Gastrocnemius medialis (tissue), 4 donors: ENCODE data around the gene HIGD2A. TPM values are rescaled to one million over a fixed set of nuclear protein-coding genes. Genes with fewer than 3 reads are reported as not detected.

Source experiments
- ATAC-seq, 2 donors: fragments of 150-250 bp; one replicate each; pipeline ENCODE4 v1.9.1; 2016
- DNase-seq, 2 donors: peaks; one replicate each; pipeline ENCODE4 v3.0.0-alpha.2; 2019
- H3K27ac ChIP-seq, 4 donors: fragments of 200-600 bp; sonication (generic); 1 replicate in 1 of 4; 2 replicates in 3 of 4; pipeline ENCODE4 v1.5.1; 2016 to 2018; ENCODE audit warnings: mild to moderate bottlenecking in 2 of 4, moderate library complexity in 1 of 4
- H3K27me3 ChIP-seq, 3 donors: fragments of 200-600 bp; sonication (generic) in 2 of 3; 1 replicate in 1 of 3; 2 replicates in 2 of 3; pipeline versions ENCODE4 v1.5.1 to v1.6.0; 2016 to 2019; ENCODE audit warnings: mild to moderate bottlenecking in 1 of 3, moderate library complexity in 1 of 3
- H3K36me3 ChIP-seq, 2 donors: fragments of 200-600 bp; sonication (generic) in 1 of 2; one replicate each; pipeline ENCODE4 v1.5.1; 2017 to 2018
- H3K4me1 ChIP-seq, 2 donors: fragments of 200-600 bp; sonication (generic) in 1 of 2; one replicate each; pipeline ENCODE4 v1.5.1; 2016 to 2017; ENCODE audit warnings: mild to moderate bottlenecking in 2 of 2
- H3K4me3 ChIP-seq, 4 donors: fragments of 200-600 bp; sonication (generic) in 3 of 4; 1 replicate in 1 of 4; 2 replicates in 3 of 4; pipeline ENCODE4 v1.5.1; 2016 to 2019; ENCODE audit warnings: mild to moderate bottlenecking in 2 of 4
- H3K9me3 ChIP-seq, 3 donors: fragments of 200-600 bp; sonication (generic) in 2 of 3; 1 replicate in 1 of 3; 2 replicates in 2 of 3; pipeline ENCODE4 v1.5.1; 2016 to 2019
- POLR2A ChIP-seq, 2 donors: fragments of 450-650 bp; IDR thresholded peaks; one replicate each; pipeline ENCODE4 v1.6.1; 2017; ENCODE audit warnings: antibody characterized with exemption in 2 of 2, mild to moderate bottlenecking in 2 of 2, moderate library complexity in 2 of 2
- in situ Hi-C, 4 donors: fragments of 200-750 bp; cut with MboI; loops; one replicate each; pipeline versions ENCODE4 v1.15.0 to v1.8.0; 2017; ENCODE audit warnings: low sequenced_read_pairs in 4 of 4
- intact Hi-C: fragments of 100-400 bp; cut with DNase I; formaldehyde crosslinking; loops from one replicate; pipeline ENCODE4 v1.15.1; 2023; ENCODE audit warnings: low total_unique reads
- total RNA-seq, 4 donors: library from RNA; depleted of rRNA; stranded (reverse); fragments of >200 nt; gene quantifications; one replicate each; pipeline versions ENCODE4 v1.1.0 to v1.2.3, GENCODE V29; 2016
- TF ChIP-seq, protein P1 (sequence below), 5 experiments: fragments of 450-650 bp in 3 of 5; fragments of 200-600 bp in 2 of 5; sonication (generic) in 2 of 5; IDR thresholded peaks in 4 of 5; conservative IDR thresholded peaks in 1 of 5; 1 replicate in 4 of 5; 2 replicates in 1 of 5; pipeline ENCODE4 v1.5.1; 2016 to 2019; ENCODE audit warnings: antibody characterized with exemption in 5 of 5, mild to moderate bottlenecking in 3 of 5, moderate library complexity in 3 of 5

Gene HIGD2A
- total RNA-seq, 4 donors from 2014 or later: 189 to 274 (median 229) TPM

DNA sequence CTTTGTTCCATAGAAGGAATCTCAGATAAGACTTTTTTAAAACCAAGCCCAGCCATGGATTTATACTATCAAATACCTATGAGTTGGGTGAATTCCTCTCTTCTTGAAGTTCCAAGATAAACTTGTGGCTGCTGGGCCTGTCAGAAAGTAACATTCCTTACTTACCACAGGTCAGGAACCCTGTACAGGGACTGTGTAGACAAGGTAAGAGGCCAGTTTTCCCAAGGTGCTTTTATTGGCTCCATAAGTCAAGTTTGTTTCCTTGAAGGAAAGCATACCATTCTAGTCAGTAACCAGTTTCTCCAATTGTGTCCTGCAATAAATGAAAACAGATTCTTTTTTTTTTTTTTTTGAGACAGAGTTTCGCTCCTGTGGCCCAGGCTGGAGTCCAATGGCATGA, 36.6 kb downstream of the HIGD2A start:
- in situ Hi-C loops (loop anchor here in 1 of 4 donors (25.0 kb wide), 1 partner anchor 112 kb away; the partner anchor contains the start of genes CDHR2 and RNF44), intact Hi-C loops (no loop called here)
- no peak for ATAC-seq
- H3K4me1 ChIP-seq: no peaks in the 10 kb centered on the region
- DNase-seq: no peak
- H3K27me3 ChIP-seq: no peaks in the 10 kb centered on the region
- H3K36me3 ChIP-seq: no peaks in the 10 kb centered on the region
- no peaks in the 10 kb centered on the region for H3K9me3 ChIP-seq
- no peak overlapping the region for H3K4me3 ChIP-seq
- no peak for TF ChIP-seq POLR2A (IDR thresholded peaks at IDR 0.05)
- TF ChIP-seq, protein P1, sequence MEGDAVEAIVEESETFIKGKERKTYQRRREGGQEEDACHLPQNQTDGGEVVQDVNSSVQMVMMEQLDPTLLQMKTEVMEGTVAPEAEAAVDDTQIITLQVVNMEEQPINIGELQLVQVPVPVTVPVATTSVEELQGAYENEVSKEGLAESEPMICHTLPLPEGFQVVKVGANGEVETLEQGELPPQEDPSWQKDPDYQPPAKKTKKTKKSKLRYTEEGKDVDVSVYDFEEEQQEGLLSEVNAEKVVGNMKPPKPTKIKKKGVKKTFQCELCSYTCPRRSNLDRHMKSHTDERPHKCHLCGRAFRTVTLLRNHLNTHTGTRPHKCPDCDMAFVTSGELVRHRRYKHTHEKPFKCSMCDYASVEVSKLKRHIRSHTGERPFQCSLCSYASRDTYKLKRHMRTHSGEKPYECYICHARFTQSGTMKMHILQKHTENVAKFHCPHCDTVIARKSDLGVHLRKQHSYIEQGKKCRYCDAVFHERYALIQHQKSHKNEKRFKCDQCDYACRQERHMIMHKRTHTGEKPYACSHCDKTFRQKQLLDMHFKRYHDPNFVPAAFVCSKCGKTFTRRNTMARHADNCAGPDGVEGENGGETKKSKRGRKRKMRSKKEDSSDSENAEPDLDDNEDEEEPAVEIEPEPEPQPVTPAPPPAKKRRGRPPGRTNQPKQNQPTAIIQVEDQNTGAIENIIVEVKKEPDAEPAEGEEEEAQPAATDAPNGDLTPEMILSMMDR (IDR thresholded peaks at IDR 0.05 in 4 of 5, conservative IDR thresholded peaks at IDR 0.05 in 1 of 5): no peak
- no peak overlapping the region for H3K27ac ChIP-seq

DNA sequence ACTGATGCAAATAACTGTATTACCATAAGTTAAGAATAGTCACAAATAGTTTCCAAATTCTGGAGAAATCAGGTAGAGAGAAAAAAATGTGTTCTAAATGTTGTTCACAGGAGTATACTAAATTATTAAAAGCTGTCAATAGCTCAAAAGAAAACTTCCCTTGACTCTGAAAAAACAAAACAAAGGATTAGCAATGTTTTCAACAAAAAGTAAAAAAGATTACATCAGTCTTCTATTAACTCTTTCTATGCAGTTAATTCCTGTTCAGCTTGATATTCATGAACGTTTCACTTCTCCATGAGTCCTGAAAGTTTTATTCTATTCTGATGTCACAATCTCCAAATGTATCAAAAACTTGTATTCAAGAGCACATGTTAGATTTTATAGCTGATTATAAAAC, 37.2 kb downstream of the HIGD2A start:
- no peaks in the 10 kb centered on the region for H3K4me1 ChIP-seq
- intact Hi-C loops (no loop called here), in situ Hi-C loops (loop anchor here in 1 of 4 donors (25.0 kb wide), 1 partner anchor 112 kb away; the partner anchor contains the start of genes CDHR2 and RNF44)
- no peaks in the 10 kb centered on the region for H3K9me3 ChIP-seq
- no peak overlapping the region for H3K4me3 ChIP-seq
- no peaks in the 10 kb centered on the region for H3K36me3 ChIP-seq
- no peaks in the 10 kb centered on the region for H3K27me3 ChIP-seq
- TF ChIP-seq POLR2A (IDR thresholded peaks at IDR 0.05): no peak
- ATAC-seq: no peak
- no peak for DNase-seq
- H3K27ac ChIP-seq: no peak overlapping the region

DNA sequence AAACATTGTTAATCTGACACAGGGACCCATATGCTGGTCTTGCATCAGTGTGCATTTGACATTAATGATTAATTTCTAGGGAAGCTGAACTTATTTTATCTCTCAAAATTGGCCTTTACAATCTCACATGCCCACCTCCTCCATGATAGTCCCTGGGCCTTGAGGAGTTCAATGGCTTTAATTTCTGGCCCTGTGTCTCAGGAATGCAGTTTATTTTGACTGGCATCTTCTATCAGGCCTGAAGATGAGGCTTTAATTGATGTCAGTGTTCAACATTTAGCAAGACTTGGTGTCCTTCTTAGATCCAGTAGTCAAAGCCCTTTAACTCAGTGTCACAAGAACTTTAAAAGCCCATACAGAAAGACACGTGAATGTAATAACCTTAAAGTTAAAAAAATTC, 38.3 kb downstream of the HIGD2A start:
- Histone ChIP-seq H3K4me3 (no peak overlapping the region), H3K36me3 (no peaks in the 10 kb centered on the region), H3K27me3 (no peaks in the 10 kb centered on the region), H3K4me1 (no peaks in the 10 kb centered on the region), H3K9me3 (no peaks in the 10 kb centered on the region), H3K27ac (no peak overlapping the region)
- in situ Hi-C loops: loop anchor here in 1 of 4 donors (25.0 kb wide), 1 partner anchor 110 kb away; the partner anchor contains the start of genes CDHR2 and RNF44
- TF ChIP-seq, protein P1 (IDR thresholded peaks at IDR 0.05 in 4 of 5, conservative IDR thresholded peaks at IDR 0.05 in 1 of 5): no peak
- TF ChIP-seq POLR2A (IDR thresholded peaks at IDR 0.05): no peak
- intact Hi-C loops: no loop called here
- DNase-seq (no peak), ATAC-seq (no peak)

DNA sequence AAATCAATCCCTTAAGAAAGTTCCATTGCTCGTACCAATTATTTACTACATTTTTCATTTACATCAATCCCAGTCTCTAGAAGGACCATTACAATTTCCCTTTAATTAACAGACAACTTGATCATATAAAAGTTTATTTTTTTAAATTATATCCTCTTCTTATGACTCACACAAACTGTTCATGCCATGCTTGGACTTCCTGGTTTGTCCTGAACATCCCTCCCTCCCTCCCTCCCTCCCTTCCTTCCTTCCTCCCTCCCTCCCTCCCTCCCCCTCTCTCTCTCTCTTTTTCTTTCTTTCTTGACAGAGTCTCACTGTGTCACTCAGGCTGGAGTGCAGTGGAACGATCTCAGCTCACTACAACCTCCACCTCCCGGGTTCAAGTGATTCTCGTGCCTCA, 39.4 kb downstream of the HIGD2A start:
- ATAC-seq (no peak), DNase-seq (no peak)
- Histone ChIP-seq H3K36me3 (no peaks in the 10 kb centered on the region), H3K27me3 (no peaks in the 10 kb centered on the region), H3K4me3 (no peak overlapping the region), H3K9me3 (no peaks in the 10 kb centered on the region), H3K4me1 (no peaks in the 10 kb centered on the region), H3K27ac (no peak overlapping the region)
- intact Hi-C loops: no loop called here
- TF ChIP-seq POLR2A (IDR thresholded peaks at IDR 0.05): no peak
- TF ChIP-seq, protein P1 (IDR thresholded peaks at IDR 0.05 in 4 of 5, conservative IDR thresholded peaks at IDR 0.05 in 1 of 5): no peak
- in situ Hi-C loops: loop anchor here in 1 of 4 donors (25.0 kb wide), 1 partner anchor 109 kb away; the partner anchor contains the start of genes CDHR2 and RNF44

DNA sequence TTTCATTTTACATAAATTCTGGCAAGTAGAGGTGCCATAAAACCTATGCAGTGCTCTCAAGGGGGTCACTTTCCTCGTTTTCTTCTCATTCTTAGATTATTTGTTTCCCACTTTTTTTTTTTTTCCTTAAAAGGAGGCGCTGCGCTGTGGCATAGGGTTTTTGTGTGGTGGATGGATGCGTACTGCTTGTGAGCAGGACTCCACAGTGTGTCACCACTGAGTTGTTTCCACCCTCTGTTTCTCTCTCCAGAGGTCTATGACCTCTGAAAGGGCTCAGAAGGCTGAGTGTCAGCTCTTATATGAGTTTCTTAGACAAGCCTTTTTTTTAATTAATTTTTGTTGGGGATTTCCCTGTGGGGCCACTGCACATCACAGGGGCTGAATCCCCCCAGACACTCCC, 41.4 kb downstream of the HIGD2A start:
- Histone ChIP-seq H3K27ac (no peak overlapping the region), H3K4me1 (no peaks in the 10 kb centered on the region), H3K4me3 (no peak overlapping the region), H3K36me3 (no peaks in the 10 kb centered on the region), H3K27me3 (no peaks in the 10 kb centered on the region), H3K9me3 (no peaks in the 10 kb centered on the region)
- no peak for TF ChIP-seq POLR2A (IDR thresholded peaks at IDR 0.05)
- TF ChIP-seq, protein P1 (IDR thresholded peaks at IDR 0.05 in 4 of 5, conservative IDR thresholded peaks at IDR 0.05 in 1 of 5): no peak
- intact Hi-C loops (no loop called here), in situ Hi-C loops (loop anchor here in 1 of 4 donors (25.0 kb wide), 1 partner anchor 107 kb away; the partner anchor contains the start of genes CDHR2 and RNF44)
- DNase-seq (no peak), ATAC-seq (no peak)
